PFSK-1 (cell line): ENCODE measurements around the gene TRMT1.

ENCODE experiments used
- POLR2AphosphoS5 ChIP-seq: IDR thresholded peaks from 2 replicates; pipeline ENCODE4 v1.6.1; 2012; ENCODE audit warnings: low read depth, mild to moderate bottlenecking, control low read depth, low read length, moderate library complexity
- REST ChIP-seq, 2 experiments: IDR thresholded peaks; 2 replicates each; pipeline versions ENCODE4 v1.6.1 to v1.8.0; 2011 to 2012; ENCODE audit warnings: low read depth in 2 of 2, low read length in 2 of 2, control low read depth in 1 of 2, inconsistent platforms in 1 of 2, mild to moderate bottlenecking in 1 of 2, moderate library complexity in 1 of 2; ENCODE audit not compliant: insufficient read depth in 1 of 2

GRCh38 chr19:13073263-13073662 is 43.3 kb downstream of the TRMT1 start:
- TF ChIP-seq REST (IDR thresholded peaks at IDR 0.05; ENCODE audit: insufficient read depth in 1 of 2, low read depth in 2 of 2, low read length in 2 of 2) = no peak
- no peak for TF ChIP-seq POLR2AphosphoS5
